ENCODE data around the gene NSUN6.
"Not testable (repeated sequence)": the region's sequence is repeated elsewhere in the genome, so short reads cannot be mapped to it uniquely, and the experiment has no call there.

- not testable (repeated sequence) for TF ChIP-seq YBX1 (IDR thresholded peaks at IDR 0.05); POLR2A (IDR thresholded peaks at IDR 0.05; ENCODE audit: low read depth, low read length); SMAD1 (IDR thresholded peaks at IDR 0.05; ENCODE audit: low read depth, partially characterized antibody); RFX5 (IDR thresholded peaks at IDR 0.05; ENCODE audit: low read depth, low read length); TCF7 (IDR thresholded peaks at IDR 0.05; ENCODE audit: borderline replicate concordance); EP300 (IDR thresholded peaks at IDR 0.05; ENCODE audit: borderline replicate concordance in 1 of 2, control insufficient read depth in 1 of 2, low read depth in 2 of 2, low read length in 2 of 2); GATAD2B (conservative IDR thresholded peaks at IDR 0.05; ENCODE audit: low read depth); RAD21 (IDR thresholded peaks at IDR 0.05; ENCODE audit: insufficient read depth, low read depth, low read length); FOXM1 (IDR thresholded peaks at IDR 0.05; ENCODE audit: low read depth, low read length); RELA (IDR thresholded peaks at IDR 0.05; ENCODE audit: borderline replicate concordance, partially characterized antibody); EZH2 (IDR thresholded peaks at IDR 0.05; ENCODE audit: borderline replicate concordance, control insufficient read depth, low read depth, low read length); MYC (IDR thresholded peaks at IDR 0.05; ENCODE audit: insufficient read depth, insufficient read length, insufficient replicate concordance, low read length, severe bottlenecking)
- TF ChIP-seq, protein P1, sequence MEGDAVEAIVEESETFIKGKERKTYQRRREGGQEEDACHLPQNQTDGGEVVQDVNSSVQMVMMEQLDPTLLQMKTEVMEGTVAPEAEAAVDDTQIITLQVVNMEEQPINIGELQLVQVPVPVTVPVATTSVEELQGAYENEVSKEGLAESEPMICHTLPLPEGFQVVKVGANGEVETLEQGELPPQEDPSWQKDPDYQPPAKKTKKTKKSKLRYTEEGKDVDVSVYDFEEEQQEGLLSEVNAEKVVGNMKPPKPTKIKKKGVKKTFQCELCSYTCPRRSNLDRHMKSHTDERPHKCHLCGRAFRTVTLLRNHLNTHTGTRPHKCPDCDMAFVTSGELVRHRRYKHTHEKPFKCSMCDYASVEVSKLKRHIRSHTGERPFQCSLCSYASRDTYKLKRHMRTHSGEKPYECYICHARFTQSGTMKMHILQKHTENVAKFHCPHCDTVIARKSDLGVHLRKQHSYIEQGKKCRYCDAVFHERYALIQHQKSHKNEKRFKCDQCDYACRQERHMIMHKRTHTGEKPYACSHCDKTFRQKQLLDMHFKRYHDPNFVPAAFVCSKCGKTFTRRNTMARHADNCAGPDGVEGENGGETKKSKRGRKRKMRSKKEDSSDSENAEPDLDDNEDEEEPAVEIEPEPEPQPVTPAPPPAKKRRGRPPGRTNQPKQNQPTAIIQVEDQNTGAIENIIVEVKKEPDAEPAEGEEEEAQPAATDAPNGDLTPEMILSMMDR (IDR thresholded peaks at IDR 0.05 in 2 of 3, conservative IDR thresholded peaks at IDR 0.05 in 1 of 3; ENCODE audit: control insufficient read depth in 2 of 3, extremely low read depth in 1 of 3, insufficient read depth in 1 of 3, low read depth in 3 of 3, low read length in 3 of 3), result not testable (repeated sequence)
Measured at GRCh38 chr10:18623671-18624070, 27.7 kb downstream of the NSUN6 start.

All from GM12878 (cell line).